ENCODE measurements around the gene MFSD12.

Gene MFSD12

GRCh38 chr19:3578390-3578789 lies 21.0 kb upstream of the MFSD12 start:
- Histone ChIP-seq H3K4me1 (ENCODE audit: insufficient read depth, low read length, poor library complexity, severe bottlenecking) (peaks cover 4% of the 10 kb centered on the region), H3K9me3 (ENCODE audit: insufficient read depth, low read depth, low read length) (no peaks in the 10 kb centered on the region), H2AFZ (ENCODE audit: low read length) (no peak overlapping the region), H3K4me2 (ENCODE audit: low read depth, low read length, poor library complexity, severe bottlenecking) (no peak overlapping the region), H3K79me2 (ENCODE audit: insufficient read depth, low read length) (peaks cover 4% of the 10 kb centered on the region), H3K36me3 (ENCODE audit: insufficient read depth, low read length) (peaks cover 7% of the 10 kb centered on the region; the same call in 1 of the 2 replicates), H3K4me3 (ENCODE audit: low read length, poor library complexity, severe bottlenecking) (no peak overlapping the region), H3K27me3 (ENCODE audit: insufficient read depth, low read length, poor library complexity, severe bottlenecking) (no peaks in the 10 kb centered on the region), H3F3A (ENCODE audit: low read depth) (0 out of 2 replicates have a peak, but pooled peaks cover 3% of the 10 kb centered on the region), H3K9me2 (replicated peaks; ENCODE audit: low read depth, low read length) (no peaks in the 10 kb centered on the region), H4K20me1 (ENCODE audit: insufficient read depth, low read length, poor library complexity, severe bottlenecking) (peaks cover 17% of the 10 kb centered on the region), H3K9ac (ENCODE audit: low read depth, low read length, poor library complexity, severe bottlenecking) (no peak overlapping the region)
- TF ChIP-seq EZH2phosphoT487 (IDR thresholded peaks at IDR 0.05; ENCODE audit: borderline replicate concordance), result no peak
- TF ChIP-seq CTCF (conservative IDR thresholded peaks at IDR 0.05; ENCODE audit: low read length), result no peak

GRCh38 chr19:3577723-3578344 lies 20.4 kb upstream of the MFSD12 start:
- H3K4me2 ChIP-seq (ENCODE audit: low read depth, low read length, poor library complexity, severe bottlenecking), result no peak overlapping the region
- H3K79me2 ChIP-seq (ENCODE audit: insufficient read depth, low read length), result peaks cover 9% of the 10 kb centered on the region
- H3F3A ChIP-seq (ENCODE audit: low read depth), result 0 out of 2 replicates have a peak, but pooled peaks cover 3% of the 10 kb centered on the region
- no peak overlapping the region for H3K9ac ChIP-seq (ENCODE audit: low read depth, low read length, poor library complexity, severe bottlenecking)
- peaks cover 4% of the 10 kb centered on the region for H3K4me1 ChIP-seq (ENCODE audit: insufficient read depth, low read length, poor library complexity, severe bottlenecking)
- no peaks in the 10 kb centered on the region for H3K27me3 ChIP-seq (ENCODE audit: insufficient read depth, low read length, poor library complexity, severe bottlenecking)
- H4K20me1 ChIP-seq (ENCODE audit: insufficient read depth, low read length, poor library complexity, severe bottlenecking), result peaks cover 22% of the 10 kb centered on the region
- H2AFZ ChIP-seq (ENCODE audit: low read length), result no peak overlapping the region
- no peaks in the 10 kb centered on the region for H3K9me2 ChIP-seq (replicated peaks; ENCODE audit: low read depth, low read length)
- no peak overlapping the region for H3K4me3 ChIP-seq (ENCODE audit: low read length, poor library complexity, severe bottlenecking)
- peaks cover 7% of the 10 kb centered on the region; the same call in 1 of the 2 replicates for H3K36me3 ChIP-seq (ENCODE audit: insufficient read depth, low read length)
- TF ChIP-seq EZH2phosphoT487 (IDR thresholded peaks at IDR 0.05; ENCODE audit: borderline replicate concordance) (no peak), CTCF (conservative IDR thresholded peaks at IDR 0.05; ENCODE audit: low read length) (no peak)
- H3K9me3 ChIP-seq (ENCODE audit: insufficient read depth, low read depth, low read length), result no peaks in the 10 kb centered on the region

GRCh38 chr19:3576696-3577443 lies 19.5 kb upstream of the MFSD12 start:
- peaks cover 22% of the 10 kb centered on the region for H4K20me1 ChIP-seq (ENCODE audit: insufficient read depth, low read length, poor library complexity, severe bottlenecking)
- H2AFZ ChIP-seq (ENCODE audit: low read length), result no peak overlapping the region
- H3K4me2 ChIP-seq (ENCODE audit: low read depth, low read length, poor library complexity, severe bottlenecking), result no peak overlapping the region
- H3K9me2 ChIP-seq (replicated peaks; ENCODE audit: low read depth, low read length), result no peaks in the 10 kb centered on the region
- H3K27me3 ChIP-seq (ENCODE audit: insufficient read depth, low read length, poor library complexity, severe bottlenecking), result no peaks in the 10 kb centered on the region
- H3F3A ChIP-seq (ENCODE audit: low read depth), result 0 out of 2 replicates have a peak, but pooled peaks cover 3% of the 10 kb centered on the region
- no peak overlapping the region for H3K9ac ChIP-seq (ENCODE audit: low read depth, low read length, poor library complexity, severe bottlenecking)
- peaks cover 9% of the 10 kb centered on the region for H3K79me2 ChIP-seq (ENCODE audit: insufficient read depth, low read length)
- TF ChIP-seq EZH2phosphoT487 (IDR thresholded peaks at IDR 0.05; ENCODE audit: borderline replicate concordance), result no peak
- TF ChIP-seq CTCF (conservative IDR thresholded peaks at IDR 0.05; ENCODE audit: low read length), result no peak
- no peaks in the 10 kb centered on the region for H3K9me3 ChIP-seq (ENCODE audit: insufficient read depth, low read depth, low read length)
- H3K36me3 ChIP-seq (ENCODE audit: insufficient read depth, low read length), result peaks cover 7% of the 10 kb centered on the region; the same call in 1 of the 2 replicates
- H3K4me1 ChIP-seq (ENCODE audit: insufficient read depth, low read length, poor library complexity, severe bottlenecking), result peaks cover 8% of the 10 kb centered on the region
- H3K4me3 ChIP-seq (ENCODE audit: low read length, poor library complexity, severe bottlenecking), result no peak overlapping the region

All from Loucy (cell line).